ENCODE data around the gene RASSF8.

RASSF8 gene

GRCh38 chr12:25960961-25961360, 2.5 kb downstream of the RASSF8 start:
- no peak for DNase-seq (ENCODE audit: low read depth)

GRCh38 chr12:25962932-25963525, 4.5 kb downstream of the RASSF8 start:
- DNase-seq (ENCODE audit: low read depth), result no peak

- DNase-seq (ENCODE audit: low read depth), result no peak
These were observed 7.2 kb downstream of the RASSF8 start for GRCh38 chr12:25965682-25966081.

GRCh38 chr12:25970082-25970481, 11.6 kb downstream of the RASSF8 start:
- no peak for DNase-seq (ENCODE audit: low read depth)

GRCh38 chr12:25970916-25971653, 12.6 kb downstream of the RASSF8 start:
- DNase-seq (ENCODE audit: low read depth), result no peak

GRCh38 chr12:25971654-25972041, 13.2 kb downstream of the RASSF8 start:
- DNase-seq (ENCODE audit: low read depth), result no peak

GRCh38 chr12:25972783-25973182, 14.3 kb downstream of the RASSF8 start:
- no peak for DNase-seq (ENCODE audit: low read depth)

- no peak for DNase-seq (ENCODE audit: low read depth)
These were observed 16.7 kb downstream of the RASSF8 start for GRCh38 chr12:25975179-25975578.

GRCh38 chr12:25975682-25976081, 17.2 kb downstream of the RASSF8 start:
- no peak for DNase-seq (ENCODE audit: low read depth)

GRCh38 chr12:25976289-25976688, 17.8 kb downstream of the RASSF8 start:
- no peak for DNase-seq (ENCODE audit: low read depth)

- no peak for DNase-seq (ENCODE audit: low read depth)
These were observed 18.6 kb downstream of the RASSF8 start for GRCh38 chr12:25977047-25977446.

GRCh38 chr12:25979059-25979458, 20.6 kb downstream of the RASSF8 start:
- no peak for DNase-seq (ENCODE audit: low read depth)

- DNase-seq (ENCODE audit: low read depth), result no peak
These were observed 21.1 kb downstream of the RASSF8 start for GRCh38 chr12:25979563-25979962.

- no peak for DNase-seq (ENCODE audit: low read depth)
These were observed 21.6 kb downstream of the RASSF8 start for GRCh38 chr12:25980035-25980434.

GRCh38 chr12:25981597-25981996, 23.1 kb downstream of the RASSF8 start:
- no peak for DNase-seq (ENCODE audit: low read depth)

- no peak for DNase-seq (ENCODE audit: low read depth)
These were observed 23.9 kb downstream of the RASSF8 start for GRCh38 chr12:25982416-25982815.

- DNase-seq (ENCODE audit: low read depth), result no peak
These were observed 25.1 kb downstream of the RASSF8 start for GRCh38 chr12:25983625-25984024.

GRCh38 chr12:25984759-25985158, 26.3 kb downstream of the RASSF8 start:
- no peak for DNase-seq (ENCODE audit: low read depth)

GRCh38 chr12:25985316-25986175, 27.1 kb downstream of the RASSF8 start:
- DNase-seq (ENCODE audit: low read depth), result no peak

GRCh38 chr12:25986180-25986579, 27.7 kb downstream of the RASSF8 start:
- no peak for DNase-seq (ENCODE audit: low read depth)

- DNase-seq (ENCODE audit: low read depth), result no peak
These were observed 30.0 kb downstream of the RASSF8 start for GRCh38 chr12:25988505-25988904.

GRCh38 chr12:25990495-25990894, 32.0 kb downstream of the RASSF8 start:
- DNase-seq (ENCODE audit: low read depth), result no peak

Data from activated T-cell treated with anti-CD3 and anti-CD28 coated beads for 1 hour (primary cell).